Heart right ventricle (tissue), 16 donors: ENCODE results near the gene HACE1. TPM values are rescaled to one million over a fixed set of nuclear protein-coding genes. Genes with fewer than 3 reads are reported as not detected.
"Not testable (repeated sequence)": the region's sequence is repeated elsewhere in the genome, so short reads cannot be mapped to it uniquely, and the experiment has no call there.

Experiments used
- ATAC-seq, 8 donors: fragments of 200-7000 bp; cut with Tn5 transposase; one replicate each; pipeline ENCODE4 v1.9.1; 2020; ENCODE audit warnings: mild to moderate bottlenecking in 8 of 8, moderate library complexity in 8 of 8, moderate number of reproducible peaks in 1 of 8
- DNase-seq, 2 donors: peaks; one replicate each; pipeline ENCODE4 v3.0.0-alpha.2; 2020
- H3K27ac ChIP-seq, 10 donors: fragments of 200-600 bp; sonication (generic) in 2 of 10; one replicate each; pipeline versions ENCODE4 v1.5.0 to v1.8.0; 2020 to 2022; ENCODE audit warnings: mild to moderate bottlenecking in 3 of 10
- H3K27me3 ChIP-seq, 7 donors: fragments of 200-600 bp; one replicate each; pipeline ENCODE4 v1.8.0; 2021 to 2022; ENCODE audit warnings: mild to moderate bottlenecking in 2 of 7
- H3K36me3 ChIP-seq, 9 donors: fragments of 200-600 bp; sonication (generic) in 1 of 9; one replicate each; pipeline versions ENCODE4 v1.5.0 to v1.8.0; 2020 to 2022; ENCODE audit warnings: mild to moderate bottlenecking in 2 of 9
- H3K4me1 ChIP-seq, 9 donors: fragments of 200-600 bp; sonication (generic) in 1 of 9; one replicate each; pipeline versions ENCODE4 v1.5.0 to v1.8.0; 2020 to 2022; ENCODE audit warnings: mild to moderate bottlenecking in 4 of 9
- H3K4me3 ChIP-seq, 10 donors: fragments of 200-600 bp; sonication (generic) in 2 of 10; one replicate each; pipeline versions ENCODE4 v1.5.0 to v1.8.0; 2020 to 2022; ENCODE audit warnings: mild to moderate bottlenecking in 7 of 10, moderate library complexity in 2 of 10
- H3K9me3 ChIP-seq, 11 donors: fragments of 200-600 bp in 10 of 11; sonication (generic) in 2 of 11; one replicate each; pipeline versions ENCODE4 v1.5.0 to v1.8.0; 2013 to 2022; ENCODE audit warnings: mild to moderate bottlenecking in 2 of 11, control low read depth in 1 of 11, moderate library complexity in 1 of 11
- CTCF ChIP-seq, 9 donors: fragments of 200-600 bp; sonication (generic) in 2 of 9; IDR thresholded peaks; one replicate each; pipeline versions ENCODE4 v1.5.0 to v1.8.0; 2021 to 2022; ENCODE audit warnings: antibody characterized with exemption in 9 of 9, mild to moderate bottlenecking in 5 of 9, moderate library complexity in 1 of 9
- WGBS, 2 donors: extraction: QIAGEN DNeasy Blood & Tissue Kit; methylation state at CpG; one replicate each; pipeline ENCODE4 v1.1.7; 2013; ENCODE audit warnings: inconsistent platforms in 1 of 2; 5-methylcytosine and 5-hydroxymethylcytosine counted together
- intact Hi-C, 10 donors: fragments of 100-400 bp; cut with DNase I; formaldehyde crosslinking; loops; one replicate each; pipeline versions ENCODE4 v1.11.1 to v1.14.2; 2022
- polyA plus RNA-seq, 2 donors: library from polyadenylated mRNA; stranded (reverse); fragments of 200-250 nt; gene quantifications; one replicate each; pipeline ENCODE4 v1.2.3, GENCODE V29; 2013
- total RNA-seq, 10 donors: library from RNA; stranded (reverse); fragmentation: NEBNext Ultra II Directional in 3 of 10; extraction: Animal tissue kit (Norgen Biotek cat#: 25700) in 3 of 10; gene quantifications; one replicate each; pipeline versions ENCODE4 v1.2.1 to v1.2.4, GENCODE V29; 2021 to 2023
- donor health status: Arrhythmogenic right ventricular cardiomyopathy.
- donor health status: ischemic (EF 13 %, LVEDD 7.1; RV severe dilation, severe dysfunction).
- donor health status: healthy with polysubstance abuse.
- donor health status: DM: no; HTN: yes; CAD: no.
- donor health status: DM: no; HTN: no; CAD: no.
- donor health status: ischemic (EF 25% LVEDD 6.9; RV normal size, moderate dysfunction).
- donor health status: ischemic (EF 25% LVEDD 5.7; RV mildly dilated, moderate dysfunction).
- donor health status: healthy.
- donor health status: DM: yes; HTN: yes; CAD: no.
- donor health status: Ischemic cardiomyopathy.
- donor health status: ischemic (EF 35%, LVEDD 5.7; RV mildly dilated, moderate dysfunction).
- donor health status: nonischemic (EF 11% LVEDD 7.7; RV severe dilation, severe dysfunction).
- donor health status: DM: yes; HTN: yes; CAD: no.
- donor health status: PGD.
- donor health status: ischemic (EF 29% LVEDD 5.4; RV normal size, mild dysfunction).
- donor health status: nonischemic (EF 23%, LVEDD 6.1; RV moderate dilation, normal function).

The HACE1 gene
- total and polyA plus RNA-seq, 12 donors = 3.7 to 9.5 (median 7.1) TPM

GRCh38 chr6:104835782-104836181 lies 23.9 kb downstream of the HACE1 start:
- Histone ChIP-seq H3K4me3 (no peak overlapping the region), H3K9me3 (peaks cover 0 to 7% (median 0%) of the 10 kb centered on the region in 11 donors), H3K36me3 (peaks cover 0 to 70% (median 13%) of the 10 kb centered on the region in 9 donors), H3K27ac (no peak overlapping the region), H3K4me1 (no peaks in the 10 kb centered on the region), H3K27me3 (no peaks in the 10 kb centered on the region)
- no peak for TF ChIP-seq CTCF (IDR thresholded peaks at IDR 0.05)
- no peak for DNase-seq
- intact Hi-C loops = no loop called here
- ATAC-seq = no peak

DNA sequence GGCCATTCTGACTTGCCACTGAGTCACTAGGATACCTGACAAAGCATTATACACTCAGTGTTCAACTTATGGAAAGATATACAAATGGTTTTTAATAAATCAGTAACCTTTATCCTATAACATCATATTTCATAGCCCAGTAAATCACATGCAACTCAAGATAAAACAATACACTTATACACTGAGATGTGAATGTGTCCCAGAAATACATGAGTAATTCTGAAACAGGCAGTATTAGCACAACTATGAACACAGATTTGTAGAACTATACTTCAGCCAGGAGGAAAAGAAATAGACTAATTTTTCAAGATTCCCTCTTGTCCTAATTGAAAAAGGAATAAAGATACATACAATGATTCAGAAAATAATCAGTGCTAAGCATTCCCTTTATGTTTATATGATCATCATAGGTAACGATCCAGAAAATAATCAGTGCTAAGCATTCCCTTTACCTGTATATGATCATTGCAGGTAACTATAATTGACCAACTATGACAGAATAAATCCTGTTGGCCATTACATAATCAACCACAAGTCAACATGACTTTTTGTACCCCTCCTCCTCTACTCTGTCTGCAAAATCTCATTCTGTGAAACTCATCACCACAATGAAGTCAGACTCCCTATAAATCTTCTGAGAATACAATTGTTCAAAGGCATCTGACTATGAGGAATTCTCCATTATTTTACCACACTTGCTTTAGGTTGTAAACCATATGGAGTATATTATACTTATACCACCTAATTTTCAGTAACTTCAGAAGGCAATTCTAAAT lies 30.3 kb downstream of the HACE1 start:
- no peak for TF ChIP-seq CTCF (IDR thresholded peaks at IDR 0.05)
- ATAC-seq (no peak), DNase-seq (no peak)
- Histone ChIP-seq H3K4me3 (no peak overlapping the region), H3K36me3 (peaks cover 0 to 60% (median 13%) of the 10 kb centered on the region in 9 donors), H3K4me1 (no peaks in the 10 kb centered on the region), H3K27ac (no peak overlapping the region), H3K9me3 (no peaks in the 10 kb centered on the region), H3K27me3 (no peaks in the 10 kb centered on the region)
- intact Hi-C loops = no loop called here
- WGBS, 2 donors = 97 to 100% methylated on average over 1 of the region's 1 CpG

GRCh38 chr6:104828478-104828877 lies 31.2 kb downstream of the HACE1 start:
- Histone ChIP-seq H3K4me1 (no peaks in the 10 kb centered on the region), H3K27me3 (no peaks in the 10 kb centered on the region), H3K36me3 (peaks cover 0 to 55% (median 13%) of the 10 kb centered on the region in 9 donors), H3K27ac (no peak overlapping the region), H3K4me3 (no peak overlapping the region), H3K9me3 (no peaks in the 10 kb centered on the region)
- intact Hi-C loops = no loop called here
- ATAC-seq (no peak), DNase-seq (no peak)
- TF ChIP-seq CTCF (IDR thresholded peaks at IDR 0.05) = no peak
- 84 to 90% methylated on average over 1 of the region's 1 CpG for WGBS, 2 donors

DNA sequence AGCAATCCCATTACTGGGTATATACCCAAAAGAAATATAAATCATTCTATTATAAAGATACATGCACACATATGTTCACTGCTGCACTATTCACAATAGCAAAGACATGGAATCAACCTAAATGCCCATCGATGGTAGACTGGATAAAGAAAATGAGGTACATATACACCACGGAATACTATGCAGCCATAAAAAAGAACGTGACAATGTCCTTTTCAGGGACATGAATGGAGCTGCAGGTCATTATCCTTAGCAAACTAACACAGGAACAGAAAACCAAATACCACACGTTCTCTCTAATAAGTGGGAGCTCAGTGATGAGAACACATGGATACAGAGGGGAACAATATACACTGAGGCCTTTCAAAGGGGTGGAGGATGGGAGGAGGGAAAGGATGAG lies 38.9 kb downstream of the HACE1 start:
- WGBS, 2 donors = 97 to 99% methylated on average over 4 of the region's 4 CpGs
- ATAC-seq, H3K27ac ChIP-seq: not testable (repeated sequence)

GRCh38 chr6:104816125-104816524 lies 43.6 kb downstream of the HACE1 start:
- WGBS, 2 donors = 97 to 98% methylated on average over 3 of the region's 3 CpGs
- peaks cover 0 to 6% (median 0%) of the 10 kb centered on the region in 9 donors for H3K36me3 ChIP-seq
- H3K4me3 ChIP-seq = no peak overlapping the region
- H3K4me1 ChIP-seq = no peaks in the 10 kb centered on the region
- no peaks in the 10 kb centered on the region for H3K27me3 ChIP-seq
- no peak overlapping the region for H3K27ac ChIP-seq
- no peak for ATAC-seq
- TF ChIP-seq CTCF (IDR thresholded peaks at IDR 0.05) = no peak
- intact Hi-C loops = no loop called here
- H3K9me3 ChIP-seq = peaks cover 0 to 11% (median 0%) of the 10 kb centered on the region in 11 donors
- DNase-seq = no peak

More for the DNA sequence above, 38.9 kb downstream of the HACE1 start:
- H3K4me3 ChIP-seq, DNase-seq, intact Hi-C loops, H3K27me3 ChIP-seq, H3K4me1 ChIP-seq: not testable (repeated sequence)
- Histone ChIP-seq H3K9me3 (peaks cover 0 to 11% (median 0%) of the 10 kb centered on the region in 11 donors), H3K36me3 (peaks cover 0 to 22% (median 0%) of the 10 kb centered on the region in 9 donors)
